CD1c-positive myeloid dendritic cell (primary cell): Measurements from ENCODE around the gene ZNF493.

ENCODE experiments used
- DNase-seq: peaks from one replicate; pipeline ENCODE4 v3.0.0-alpha.2; 2016; ENCODE audit errors: extremely low spot score

The ZNF493 gene

DNA sequence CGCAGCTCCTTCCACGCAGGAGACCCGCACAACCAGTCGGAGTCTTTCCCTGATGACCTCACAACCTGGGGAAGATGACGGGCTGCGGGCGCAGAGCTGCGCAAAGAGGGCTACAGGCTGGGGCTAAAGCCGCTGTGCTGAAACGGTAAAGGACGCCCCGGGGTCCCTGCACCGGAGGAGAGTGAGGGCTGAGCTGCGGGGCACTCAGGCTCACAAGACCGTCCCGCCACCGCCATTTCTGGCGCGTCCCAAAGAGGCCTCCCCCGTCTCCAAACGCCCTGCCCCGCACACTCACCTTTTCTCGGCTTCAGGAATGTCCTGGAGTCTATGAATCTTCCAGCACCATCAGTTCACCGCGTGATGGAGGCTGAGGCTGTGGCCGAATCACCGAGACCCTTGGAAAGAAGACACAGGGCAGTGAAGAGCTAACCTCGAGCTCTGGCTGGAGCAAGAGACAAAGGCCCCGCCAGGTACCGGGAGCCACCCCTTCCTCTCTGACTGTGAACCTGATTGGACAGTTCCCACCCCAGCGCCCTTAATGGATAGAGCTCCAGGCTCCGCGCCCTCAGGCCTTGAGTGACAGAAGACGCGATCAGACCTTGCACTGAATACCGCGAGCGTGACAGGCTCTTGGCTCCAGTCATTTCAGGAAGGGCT is 66.6 kb downstream of the ZNF493 start:
- peak; percentile 7 for DNase-seq

DNA sequence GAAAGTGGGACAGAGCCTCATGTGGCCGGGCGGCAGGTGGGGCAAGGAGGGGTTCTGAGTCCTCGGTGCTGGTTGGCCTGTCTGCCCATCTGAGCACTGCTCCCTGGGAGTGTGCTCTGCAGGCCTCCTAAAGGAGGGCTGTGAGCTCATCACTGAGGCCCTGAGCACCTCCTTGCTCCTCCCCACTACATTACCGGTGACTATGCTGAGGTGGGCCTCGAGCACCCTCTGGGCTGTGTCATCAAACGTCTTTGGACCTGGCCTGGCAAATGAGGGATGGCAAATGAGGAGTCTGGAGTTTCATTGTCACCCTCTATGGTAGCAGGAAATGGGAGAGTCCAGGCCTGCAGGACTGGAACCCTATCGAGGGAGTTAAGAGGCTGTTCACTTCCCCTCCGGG is 69.7 kb downstream of the ZNF493 start:
- no peak for DNase-seq

DNA sequence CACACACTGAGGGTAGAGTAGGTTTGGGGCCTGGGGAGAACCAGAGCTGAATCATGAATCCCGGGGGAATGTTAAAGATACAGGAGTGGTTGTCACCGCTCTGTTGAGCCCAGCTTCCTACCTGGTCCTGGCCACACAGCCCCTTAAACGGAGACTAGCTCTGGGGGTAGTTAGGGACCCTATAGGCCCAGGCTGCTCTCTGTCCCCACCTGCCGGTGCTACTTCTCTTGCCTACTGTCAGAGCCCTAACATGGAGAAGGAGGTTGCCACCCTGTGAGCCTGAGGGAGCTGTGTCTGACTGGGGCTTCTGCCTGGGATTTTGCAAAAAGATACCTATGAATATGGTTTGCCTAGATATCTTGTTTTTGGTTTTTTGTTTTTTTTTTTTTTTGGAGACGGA is 71.9 kb downstream of the ZNF493 start:
- no peak for DNase-seq

DNA sequence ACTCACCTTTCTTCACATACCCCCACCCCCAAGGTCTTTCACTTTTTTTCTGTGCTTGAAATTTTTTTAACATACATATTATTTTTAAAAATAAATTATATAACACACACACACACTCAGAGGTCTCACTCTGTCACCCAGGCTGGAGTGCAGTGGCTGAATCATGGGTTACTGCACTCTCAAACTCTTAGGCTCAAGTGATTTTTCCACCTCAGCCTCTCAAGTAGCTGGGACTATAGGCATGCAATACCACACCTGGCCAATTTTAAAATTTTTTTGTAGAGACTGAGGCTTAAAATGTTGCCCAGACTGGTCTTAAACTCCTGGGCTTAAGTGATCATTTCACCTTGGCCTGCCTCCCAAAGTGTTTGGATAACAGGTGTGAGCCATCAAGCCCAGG is 75.6 kb downstream of the ZNF493 start:
- no peak for DNase-seq

DNA sequence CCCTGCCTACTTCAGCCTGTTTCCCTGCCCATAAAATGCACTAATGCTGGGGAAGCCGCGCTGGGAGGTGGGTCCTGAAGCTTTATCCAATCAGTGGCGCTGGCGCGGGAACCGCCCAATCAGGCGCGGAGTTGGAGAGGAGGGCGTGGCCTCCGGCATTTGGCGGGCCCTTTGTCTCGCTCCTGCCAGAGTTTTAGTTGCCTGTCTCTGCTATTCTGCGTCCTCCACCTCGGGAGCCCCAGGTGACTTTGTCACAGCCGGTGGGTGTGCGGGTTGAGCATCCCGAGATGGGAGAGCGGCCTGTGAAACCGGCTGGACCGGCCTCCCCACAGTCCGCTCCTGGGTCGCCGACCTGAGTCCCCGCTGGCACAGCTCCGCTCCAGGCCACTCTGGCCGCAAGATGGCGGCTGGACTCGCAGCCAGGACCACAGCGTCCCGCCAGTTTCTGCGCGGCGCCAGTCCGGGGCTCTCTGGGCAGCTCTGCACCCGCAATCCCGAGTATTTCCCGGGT is 77.8 kb downstream of the ZNF493 start:
- peak; percentile 89 for DNase-seq
